HG03064 (cell line): ENCODE data around the gene VSIG8.
"Not testable (repeated sequence)": the region's sequence is repeated elsewhere in the genome, so short reads cannot be mapped to it uniquely, and the experiment has no call there.

Source experiments
- ATAC-seq: cut with Tn5 transposase; IDR thresholded peaks from one replicate; pipeline ENCODE4 v1.9.1; 2021; ENCODE audit warnings: low read depth; ENCODE audit not compliant: unreplicated experiment

The VSIG8 gene, protein sequence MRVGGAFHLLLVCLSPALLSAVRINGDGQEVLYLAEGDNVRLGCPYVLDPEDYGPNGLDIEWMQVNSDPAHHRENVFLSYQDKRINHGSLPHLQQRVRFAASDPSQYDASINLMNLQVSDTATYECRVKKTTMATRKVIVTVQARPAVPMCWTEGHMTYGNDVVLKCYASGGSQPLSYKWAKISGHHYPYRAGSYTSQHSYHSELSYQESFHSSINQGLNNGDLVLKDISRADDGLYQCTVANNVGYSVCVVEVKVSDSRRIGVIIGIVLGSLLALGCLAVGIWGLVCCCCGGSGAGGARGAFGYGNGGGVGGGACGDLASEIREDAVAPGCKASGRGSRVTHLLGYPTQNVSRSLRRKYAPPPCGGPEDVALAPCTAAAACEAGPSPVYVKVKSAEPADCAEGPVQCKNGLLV

GRCh38 chr1:159862557-159862956 lies at the start of gene VSIG8:
VSIG8 (minus strand) TSS chr1:159862657; CDS start chr1:159862521, 136 bp downstream.
- ATAC-seq, result no peak

- no peak for ATAC-seq
These were observed 49.0 kb upstream of the VSIG8 start for GRCh38 chr1:159911326-159912070.

DNA sequence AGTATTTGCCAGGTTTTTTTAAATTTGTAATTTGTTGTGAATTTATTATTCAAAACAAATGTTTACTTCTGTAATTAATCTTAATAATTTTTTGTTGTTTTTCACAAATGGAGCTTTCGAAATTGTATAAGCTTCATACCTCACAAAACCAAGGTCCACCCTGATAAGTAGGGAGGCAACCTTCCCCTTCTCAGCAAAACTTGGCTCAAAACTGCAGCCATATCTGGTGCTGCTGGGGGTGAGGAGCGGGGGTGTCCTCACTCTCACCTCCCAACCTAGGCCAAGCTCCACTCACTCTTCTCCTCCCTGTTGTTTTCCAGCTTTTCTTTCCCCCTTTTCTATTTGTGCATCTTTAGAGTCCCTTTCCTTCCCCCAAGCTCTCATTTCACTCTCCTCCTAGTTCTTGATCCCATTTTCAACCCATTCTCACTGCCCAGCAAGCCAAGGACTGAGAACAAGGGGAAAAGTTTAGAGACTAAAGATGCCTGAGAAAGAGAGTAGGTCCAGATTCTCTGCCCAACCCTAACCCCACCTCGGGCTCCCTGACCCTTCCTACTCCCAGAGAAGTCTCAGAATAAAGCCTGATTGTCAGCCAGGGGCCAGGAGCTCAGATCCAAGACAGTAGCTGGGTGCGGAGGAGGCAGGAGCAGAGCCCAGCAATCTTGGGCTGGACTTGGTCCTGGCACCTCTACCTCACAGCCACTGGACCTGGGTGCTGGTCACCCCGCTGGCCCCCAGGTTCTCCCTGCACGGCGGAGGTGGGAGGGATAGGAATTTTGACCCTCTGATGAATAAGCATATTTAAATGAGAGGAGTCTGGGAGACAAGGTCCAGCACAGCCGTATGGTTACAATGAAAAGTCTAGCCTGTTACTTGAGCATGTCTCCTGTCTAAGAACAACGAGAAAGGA lies 45.8 kb upstream of the VSIG8 start:
- no peak for ATAC-seq

- no peak for ATAC-seq
These were observed 44.5 kb upstream of the VSIG8 start for GRCh38 chr1:159906960-159907359.

DNA sequence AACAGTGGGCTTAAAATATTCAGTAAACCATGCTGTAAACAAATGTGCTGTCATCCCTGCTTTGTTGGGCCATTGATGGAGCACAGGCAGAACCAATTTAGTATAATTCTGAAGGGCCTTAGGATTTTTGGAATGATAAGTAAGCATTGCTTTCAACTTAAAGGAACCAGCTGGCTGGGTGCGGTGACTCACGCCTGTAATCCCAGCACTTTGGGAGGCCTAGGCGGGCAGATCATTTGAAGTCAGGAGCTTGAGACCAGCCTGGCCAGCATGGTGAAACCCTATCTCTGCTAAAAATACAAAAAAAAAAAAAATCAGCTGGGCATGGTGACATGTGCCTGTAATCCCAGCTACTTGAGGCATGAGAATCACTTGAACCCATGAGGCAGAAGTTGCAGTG lies 41.6 kb upstream of the VSIG8 start:
- not testable (repeated sequence) for ATAC-seq

DNA sequence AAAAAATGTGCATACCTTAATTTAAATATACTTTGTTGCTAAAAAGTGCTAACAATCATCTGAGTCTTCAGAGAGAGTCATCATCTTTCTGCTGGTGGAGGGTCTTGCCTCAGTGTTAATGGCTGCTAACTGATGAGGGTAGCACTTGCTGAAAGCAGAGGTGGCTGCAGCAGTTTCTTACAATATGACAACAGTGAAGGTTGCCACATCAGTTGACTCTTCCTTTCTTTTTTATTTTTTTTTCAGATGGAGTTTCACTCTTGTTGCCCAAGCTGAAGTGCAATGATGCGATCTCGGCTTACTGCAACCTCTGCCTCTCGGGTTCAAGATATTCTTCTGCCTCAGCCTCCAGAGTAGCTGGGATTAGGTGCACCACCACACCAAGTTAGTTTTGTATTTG lies 40.1 kb upstream of the VSIG8 start:
- no peak for ATAC-seq

DNA sequence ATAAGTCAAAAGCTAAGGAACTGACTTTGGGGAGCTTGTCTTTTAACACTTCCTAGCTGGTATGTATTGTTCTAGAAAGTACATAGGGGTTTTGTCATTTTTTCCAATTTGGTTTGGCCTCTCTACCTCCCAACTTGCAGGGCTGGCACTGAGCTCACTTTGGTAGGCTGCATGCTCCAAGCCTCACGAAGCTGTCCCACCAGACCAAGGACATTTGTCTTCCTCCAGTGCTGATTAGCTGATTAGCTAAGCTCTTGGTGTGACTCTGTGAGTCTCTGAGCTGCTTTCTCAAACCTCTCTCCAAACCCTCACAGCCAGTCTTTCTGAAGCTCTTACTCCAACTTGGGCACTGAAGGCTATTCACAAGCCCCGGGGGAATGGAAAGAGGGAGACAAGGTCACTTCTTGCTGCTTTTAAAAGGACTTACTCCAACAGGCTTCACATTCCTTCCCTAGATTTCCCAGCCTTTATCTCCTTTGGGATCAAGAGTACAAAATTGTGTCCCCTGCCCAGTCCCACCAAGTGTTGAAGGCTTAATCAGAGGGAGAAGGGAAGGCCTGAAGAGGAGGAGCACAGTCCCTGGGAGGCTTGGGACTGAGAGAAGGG lies 38.4 kb upstream of the VSIG8 start:
- no peak for ATAC-seq

GRCh38 chr1:159900086-159900680 lies 37.7 kb upstream of the VSIG8 start, which contains the start of gene CFAP45:
CFAP45 (minus strand) TSS chr1:159900165; CDS start chr1:159900098, 67 bp downstream.
- no peak for ATAC-seq

DNA sequence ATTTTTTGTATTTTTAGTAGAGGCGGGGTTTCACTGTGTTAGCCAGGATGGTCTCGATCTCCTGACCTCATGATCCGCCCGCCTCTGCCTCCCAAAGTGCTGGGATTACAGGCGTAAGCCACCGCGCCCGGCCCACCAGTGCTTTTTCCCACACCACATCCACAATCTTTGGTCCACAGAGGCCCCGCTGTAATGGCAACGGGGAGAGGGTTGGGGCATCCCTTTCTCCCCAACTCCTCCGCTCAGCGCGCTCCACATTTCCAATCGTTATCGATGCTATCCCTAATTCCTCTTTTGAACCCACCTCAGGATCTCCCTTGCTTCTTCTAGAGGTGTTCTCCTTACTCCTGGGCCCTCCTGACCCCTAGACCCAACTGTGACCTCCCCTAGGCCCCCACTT lies 37.2 kb upstream of the VSIG8 start:
- ATAC-seq, result not testable (repeated sequence)

GRCh38 chr1:159898527-159898926 lies 36.1 kb upstream of the VSIG8 start:
- no peak for ATAC-seq

DNA sequence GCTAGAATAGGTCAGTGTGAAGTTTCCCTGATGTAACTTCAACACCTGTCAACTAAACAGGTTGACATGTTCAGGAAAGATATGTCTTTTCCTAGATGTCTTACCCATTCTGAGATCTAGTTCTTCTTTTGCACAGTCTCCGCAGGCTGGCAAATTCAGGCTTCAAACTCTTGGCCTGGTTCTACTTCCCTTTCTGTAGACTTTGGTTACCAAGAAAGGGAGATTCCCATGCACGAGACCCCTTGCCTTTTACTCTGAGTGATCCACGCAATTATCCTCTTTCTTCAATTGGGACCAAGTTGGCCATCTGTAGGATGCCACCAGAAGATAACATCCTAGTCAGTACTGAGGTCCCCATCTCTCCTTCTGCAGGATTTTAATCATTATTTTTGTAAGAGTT lies 35.5 kb upstream of the VSIG8 start:
- ATAC-seq, result no peak

- ATAC-seq, result no peak
These were observed 34.1 kb upstream of the VSIG8 start for GRCh38 chr1:159896546-159896930.

GRCh38 chr1:159895836-159896545 lies 33.5 kb upstream of the VSIG8 start:
- no peak for ATAC-seq

- no peak for ATAC-seq
These were observed 32.8 kb upstream of the VSIG8 start for GRCh38 chr1:159895286-159895685.

- no peak for ATAC-seq
These were observed 30.5 kb upstream of the VSIG8 start for GRCh38 chr1:159892944-159893343.

- peak; percentile 56 for ATAC-seq
These were observed 29.1 kb upstream of the VSIG8 start for GRCh38 chr1:159891275-159892157.

DNA sequence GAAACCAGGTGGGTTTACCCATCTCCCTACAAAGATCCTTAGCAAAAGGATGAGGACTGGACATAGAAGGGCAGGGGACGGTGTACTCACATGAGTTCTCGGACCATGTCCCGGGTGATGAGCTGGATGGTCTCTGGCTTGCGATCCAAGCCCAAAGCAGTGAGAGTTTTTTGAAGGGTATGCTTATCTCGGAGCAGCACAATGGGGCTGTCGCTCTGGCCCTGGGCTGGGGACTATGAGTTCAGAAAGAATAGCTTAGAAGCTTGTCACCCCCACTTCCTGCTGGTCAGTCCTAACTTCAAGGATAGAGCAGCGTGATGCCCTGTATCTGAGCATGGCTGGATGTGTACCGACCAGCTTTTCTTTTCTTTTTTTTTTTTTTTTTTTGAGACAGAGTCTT lies 27.9 kb upstream of the VSIG8 start:
- no peak for ATAC-seq

- ATAC-seq, result peak; percentile 97
These were observed 27.4 kb upstream of the VSIG8 start for GRCh38 chr1:159889821-159890252.
